Bronchus fibroblast of lung (primary cell): ENCODE measurements around the gene SCAND1. TPM values are rescaled to one million over a fixed set of nuclear protein-coding genes. Genes with fewer than 3 reads are reported as not detected.

Source experiments
- total RNA-seq: library from RNA; depleted of rRNA; stranded (reverse); fragments of >200 nt; gene quantifications from 2 replicates; pipeline ENCODE4 v1.2.3, GENCODE V29; 2015

The SCAND1 gene
- 87.3 and 109 TPM in 2 replicates for total RNA-seq

GRCh38 chr20:35954200-35954906 is at the start of gene SCAND1:
TSS of gene SCAND1 (minus strand) at chr20:35954502. CDS start at chr20:35954284, 218 bp downstream.

GRCh38 chr20:35967979-35968640 is 13.8 kb upstream of the SCAND1 start, which contains the start of gene CNBD2:
TSS of gene CNBD2 (plus strand) at chr20:35968590. CDS start at chr20:35968763, 173 bp downstream.

Other genes starting within 250 kb of the SCAND1 start
- gene RBM39, start 212.2 kb downstream of the SCAND1 start, total RNA-seq, result 104 and 138 TPM in 2 replicates
- gene PHF20, start 182.5 kb downstream of the SCAND1 start, total RNA-seq, result 23.0 and 27.6 TPM in 2 replicates
- gene CNBD2, start 14.1 kb upstream of the SCAND1 start, total RNA-seq, result 1.0 and 2.1 TPM in 2 replicates
- gene EPB41L1, start 200.2 kb upstream of the SCAND1 start, total RNA-seq, result 7.9 and 11.1 TPM in 2 replicates